HG03354 (cell line): ENCODE data around the gene KLKB1.
"Not testable (repeated sequence)": the region's sequence is repeated elsewhere in the genome, so short reads cannot be mapped to it uniquely, and the experiment has no call there.

Source experiments
- ATAC-seq: cut with Tn5 transposase; IDR thresholded peaks from one replicate; pipeline ENCODE4 v1.9.1; 2021; ENCODE audit warnings: mild to moderate bottlenecking; ENCODE audit not compliant: unreplicated experiment, poor library complexity, severe bottlenecking

Gene KLKB1

GRCh38 chr4:186225848-186226247 is 1.5 kb upstream of the KLKB1 start:
- ATAC-seq, result no peak

- ATAC-seq, result no peak
These were observed 652 bp upstream of the KLKB1 start for GRCh38 chr4:186226521-186227189.

DNA sequence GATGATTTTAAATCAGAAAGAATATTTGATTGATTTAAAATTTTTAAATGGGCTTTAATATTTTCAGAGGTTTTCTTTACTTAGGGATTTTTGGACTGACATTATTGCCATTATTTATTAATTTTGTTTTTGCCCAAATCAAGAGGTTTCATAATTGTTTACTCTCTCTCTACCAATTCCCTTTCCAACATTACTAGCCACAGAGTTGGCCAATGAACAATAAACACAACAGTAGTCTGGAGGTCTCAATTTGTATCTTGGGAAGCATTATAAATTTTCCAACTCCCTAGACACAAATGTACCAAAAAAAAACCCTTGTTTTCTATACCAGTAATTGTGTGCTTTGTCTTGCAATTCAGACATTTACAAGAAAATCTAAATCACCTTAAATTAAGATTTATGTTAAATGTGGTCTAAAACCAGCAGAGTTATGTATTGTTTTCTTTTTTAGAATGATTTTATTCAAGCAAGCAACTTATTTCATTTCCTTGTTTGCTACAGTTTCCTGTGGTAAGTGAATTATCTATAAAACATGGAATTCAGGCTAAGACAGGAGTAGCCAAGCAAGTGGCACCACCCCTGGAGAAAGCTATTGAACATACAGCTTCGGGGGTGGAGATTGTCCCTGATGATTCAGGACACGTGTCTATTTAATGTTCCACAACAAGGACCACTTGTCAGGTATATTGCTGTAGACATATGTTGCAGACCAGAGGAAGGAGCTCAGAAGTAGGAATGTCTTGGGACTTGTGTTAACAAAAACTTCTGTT is 622 bp downstream of the KLKB1 start:
- ATAC-seq, result no peak

GRCh38 chr4:186228514-186228894 is 1.2 kb downstream of the KLKB1 start:
- ATAC-seq, result no peak

DNA sequence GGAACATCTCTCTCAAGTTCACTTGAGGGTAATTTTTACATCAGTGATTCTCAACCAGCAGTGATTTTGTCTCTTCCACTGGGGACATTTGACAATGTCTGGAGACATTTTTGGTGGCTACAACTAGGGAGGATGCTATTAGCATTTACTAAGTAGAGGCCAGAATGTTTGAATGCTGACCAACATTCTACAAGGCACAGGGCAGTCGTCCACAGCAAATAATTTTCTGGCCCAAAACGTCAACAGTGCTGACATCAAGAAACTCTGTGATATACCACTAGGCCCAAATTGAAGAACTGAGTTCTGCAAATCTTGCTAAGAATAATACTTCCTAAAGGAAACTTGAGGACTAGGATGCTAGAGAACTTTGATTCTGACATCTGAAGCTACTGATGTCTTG is 7.1 kb downstream of the KLKB1 start:
- no peak for ATAC-seq

- no peak for ATAC-seq
These were observed 8.8 kb downstream of the KLKB1 start for GRCh38 chr4:186236126-186236525.

- ATAC-seq, result no peak
These were observed 13.1 kb downstream of the KLKB1 start for GRCh38 chr4:186240452-186240847.

- no peak for ATAC-seq
These were observed 13.7 kb downstream of the KLKB1 start for GRCh38 chr4:186240848-186241491.

DNA sequence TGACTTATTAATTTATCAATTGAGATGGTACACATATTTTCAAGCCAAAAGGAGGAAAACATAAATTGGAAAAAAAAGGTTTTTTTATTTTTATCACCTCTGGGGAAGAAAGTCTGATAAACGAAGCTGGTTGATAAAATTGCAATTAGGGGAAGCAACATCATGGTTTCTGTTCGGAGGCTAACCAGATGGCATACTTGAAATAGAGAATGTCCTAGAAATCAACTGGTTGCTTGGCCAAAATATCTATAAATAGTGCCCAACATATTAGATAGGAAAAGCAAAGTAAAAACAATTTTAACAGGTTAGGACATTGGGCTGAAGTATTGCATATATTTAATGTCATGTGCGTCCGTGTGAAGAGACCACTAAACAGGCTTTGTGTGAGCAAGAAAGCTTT is 14.3 kb downstream of the KLKB1 start:
- no peak for ATAC-seq

GRCh38 chr4:186242031-186242430 is 14.7 kb downstream of the KLKB1 start:
- not testable (repeated sequence) for ATAC-seq

DNA sequence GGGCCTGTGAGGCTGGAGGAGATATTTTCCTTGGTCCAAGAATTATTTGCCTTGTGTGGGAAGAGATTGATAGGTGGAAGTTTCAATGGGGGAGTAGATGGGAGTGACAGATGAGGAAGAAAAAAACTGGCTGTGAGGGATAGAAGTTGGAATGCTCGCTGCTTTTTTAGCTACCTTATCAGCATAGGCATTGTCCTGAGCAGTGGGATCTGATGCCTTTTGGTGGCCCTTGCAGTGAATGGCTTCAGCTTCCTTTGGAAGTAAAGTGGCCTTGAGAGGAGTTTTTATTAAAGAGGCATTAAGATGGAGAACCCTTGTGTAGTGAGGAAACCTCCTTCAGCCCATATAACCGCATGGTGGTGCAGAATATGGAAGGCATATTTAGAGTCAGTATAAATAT is 16.0 kb downstream of the KLKB1 start:
- ATAC-seq, result no peak

GRCh38 chr4:186244835-186245234 is 17.5 kb downstream of the KLKB1 start:
- no peak for ATAC-seq

GRCh38 chr4:186247062-186247752 is 19.9 kb downstream of the KLKB1 start:
- ATAC-seq, result not testable (repeated sequence)

DNA sequence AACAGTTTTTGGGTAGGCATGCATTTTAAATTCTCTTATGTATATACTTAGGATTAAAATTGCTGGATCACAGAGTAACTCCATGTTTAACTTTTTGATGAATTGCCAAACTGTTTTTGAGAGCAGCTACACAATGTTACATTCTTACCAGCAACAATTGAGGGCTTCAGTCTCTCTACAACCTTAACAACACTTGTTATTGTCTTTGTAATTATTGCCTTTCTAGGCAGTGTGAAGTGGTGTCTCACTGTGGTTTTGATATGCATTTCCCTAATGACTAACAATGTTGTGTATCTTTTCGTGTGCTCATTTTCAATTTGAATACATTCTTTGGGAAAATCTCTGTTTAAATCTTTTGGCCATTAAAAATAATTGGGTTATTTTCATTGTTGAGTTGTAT is 21.3 kb downstream of the KLKB1 start:
- ATAC-seq, result no peak

GRCh38 chr4:186249785-186250754 is 22.8 kb downstream of the KLKB1 start:
- no peak for ATAC-seq

DNA sequence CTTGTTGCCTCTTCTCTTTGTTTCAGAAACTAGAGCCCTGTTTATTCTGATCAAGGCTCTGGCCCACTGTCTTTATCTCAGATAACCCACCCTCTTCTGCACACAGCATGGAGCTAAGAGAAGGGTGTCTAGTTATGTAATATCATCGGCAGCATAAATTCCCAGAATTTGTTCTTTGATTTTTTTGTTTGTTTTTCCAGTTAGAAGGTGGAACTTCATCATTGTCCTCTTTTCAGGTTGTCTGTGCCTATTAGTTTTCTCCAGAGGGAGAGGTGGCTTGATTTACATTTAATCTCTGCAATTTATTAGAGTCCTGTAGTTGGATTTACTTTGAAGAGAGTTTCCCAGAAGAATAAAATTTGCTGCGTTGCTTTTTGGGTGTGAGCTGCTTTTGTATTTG is 23.5 kb downstream of the KLKB1 start:
- ATAC-seq, result no peak

GRCh38 chr4:186255122-186255521 is 27.8 kb downstream of the KLKB1 start:
- ATAC-seq, result no peak

GRCh38 chr4:186258216-186258811 is 31.0 kb downstream of the KLKB1 start:
- no peak for ATAC-seq

GRCh38 chr4:186260117-186260503 is 32.8 kb downstream of the KLKB1 start:
- no peak for ATAC-seq
